Mononuclear cell (primary cell): ENCODE data around the gene OGDH. TPM values are rescaled to one million over a fixed set of nuclear protein-coding genes. Genes with fewer than 3 reads are reported as not detected.

ENCODE experiments used
- H3K27me3 ChIP-seq: 2 replicates; pipeline ENCODE4 v1.6.0; 2011; ENCODE audit warnings: low read length, control low read depth; ENCODE audit not compliant: insufficient read depth
- H3K4me1 ChIP-seq: 2 replicates; pipeline ENCODE4 v1.5.1; 2011; ENCODE audit warnings: mild to moderate bottlenecking, low read length, control low read depth; ENCODE audit not compliant: insufficient read depth
- H3K4me3 ChIP-seq: 2 replicates; pipeline ENCODE4 v1.5.1; 2011; ENCODE audit warnings: mild to moderate bottlenecking, low read length, moderate library complexity
- H3K9me3 ChIP-seq: 2 replicates; pipeline ENCODE4 v1.5.1; 2011; ENCODE audit warnings: low read depth, mild to moderate bottlenecking, control low read depth, low read length
- total RNA-seq: library from RNA; depleted of rRNA; stranded (reverse); fragments of >200 nt; gene quantifications from one replicate; pipeline ENCODE4 v1.2.3, GENCODE V29; 2012

OGDH gene
- total RNA-seq, 1 donor: 17.2 TPM

- Histone ChIP-seq H3K9me3 (peaks cover 7% of the 10 kb centered on the region), H3K27me3 (no peaks in the 10 kb centered on the region), H3K4me1 (peaks cover 14% of the 10 kb centered on the region), H3K4me3 (no peak overlapping the region)
These were observed 47.9 kb downstream of the OGDH start for GRCh38 chr7:44654255-44654796.

- Histone ChIP-seq H3K4me1 (peaks cover 14% of the 10 kb centered on the region), H3K4me3 (no peak overlapping the region), H3K9me3 (peaks cover 13% of the 10 kb centered on the region), H3K27me3 (no peaks in the 10 kb centered on the region)
These were observed 48.9 kb downstream of the OGDH start for GRCh38 chr7:44655341-44655740.

GRCh38 chr7:44658979-44659378 lies 52.6 kb downstream of the OGDH start:
- H3K27me3 ChIP-seq: no peaks in the 10 kb centered on the region
- H3K9me3 ChIP-seq: peaks cover 23% of the 10 kb centered on the region
- H3K4me3 ChIP-seq: no peak overlapping the region
- peaks cover 14% of the 10 kb centered on the region for H3K4me1 ChIP-seq

GRCh38 chr7:44661233-44661632 lies 54.8 kb downstream of the OGDH start:
- H3K9me3 ChIP-seq: peaks cover 23% of the 10 kb centered on the region
- no peak overlapping the region for H3K4me3 ChIP-seq
- H3K4me1 ChIP-seq: peaks cover 4% of the 10 kb centered on the region
- no peaks in the 10 kb centered on the region for H3K27me3 ChIP-seq

GRCh38 chr7:44664780-44665461 lies 58.5 kb downstream of the OGDH start:
- no peak overlapping the region for H3K4me3 ChIP-seq
- no peaks in the 10 kb centered on the region for H3K4me1 ChIP-seq
- H3K27me3 ChIP-seq: no peaks in the 10 kb centered on the region
- H3K9me3 ChIP-seq: peaks cover 14% of the 10 kb centered on the region

GRCh38 chr7:44665531-44666213 lies 59.2 kb downstream of the OGDH start:
- no peaks in the 10 kb centered on the region for H3K27me3 ChIP-seq
- no peaks in the 10 kb centered on the region for H3K4me1 ChIP-seq
- no peak overlapping the region for H3K4me3 ChIP-seq
- peaks cover 6% of the 10 kb centered on the region for H3K9me3 ChIP-seq

GRCh38 chr7:44666566-44666965 lies 60.1 kb downstream of the OGDH start:
- Histone ChIP-seq H3K9me3 (no peaks in the 10 kb centered on the region), H3K4me3 (no peak overlapping the region), H3K27me3 (no peaks in the 10 kb centered on the region), H3K4me1 (no peaks in the 10 kb centered on the region)

- Histone ChIP-seq H3K27me3 (no peaks in the 10 kb centered on the region), H3K9me3 (no peaks in the 10 kb centered on the region), H3K4me3 (no peak overlapping the region), H3K4me1 (no peaks in the 10 kb centered on the region)
These were observed 60.8 kb downstream of the OGDH start for GRCh38 chr7:44667190-44667589.

GRCh38 chr7:44671069-44671468 lies 64.6 kb downstream of the OGDH start:
- Histone ChIP-seq H3K27me3 (no peaks in the 10 kb centered on the region), H3K4me3 (no peak overlapping the region), H3K4me1 (no peaks in the 10 kb centered on the region), H3K9me3 (no peaks in the 10 kb centered on the region)

GRCh38 chr7:44673324-44673723 lies 66.9 kb downstream of the OGDH start:
- no peaks in the 10 kb centered on the region for H3K27me3 ChIP-seq
- H3K9me3 ChIP-seq: no peaks in the 10 kb centered on the region
- no peak overlapping the region for H3K4me3 ChIP-seq
- H3K4me1 ChIP-seq: no peaks in the 10 kb centered on the region

- Histone ChIP-seq H3K4me3 (no peak overlapping the region), H3K4me1 (no peaks in the 10 kb centered on the region), H3K9me3 (no peaks in the 10 kb centered on the region)
These were observed 67.3 kb downstream of the OGDH start for GRCh38 chr7:44673771-44674170.

GRCh38 chr7:44674381-44674780 lies 68.0 kb downstream of the OGDH start:
- H3K27me3 ChIP-seq: no peaks in the 10 kb centered on the region
- H3K4me3 ChIP-seq: no peak overlapping the region
- H3K9me3 ChIP-seq: no peaks in the 10 kb centered on the region
- H3K4me1 ChIP-seq: no peaks in the 10 kb centered on the region

More at GRCh38 chr7:44673771-44674170, 67.3 kb downstream of the OGDH start:
- no peaks in the 10 kb centered on the region for H3K27me3 ChIP-seq

- Histone ChIP-seq H3K4me3 (no peak overlapping the region), H3K27me3 (no peaks in the 10 kb centered on the region), H3K9me3 (no peaks in the 10 kb centered on the region), H3K4me1 (no peaks in the 10 kb centered on the region)
These were observed 70.3 kb downstream of the OGDH start for GRCh38 chr7:44676776-44677175.

GRCh38 chr7:44678101-44678470 lies 71.7 kb downstream of the OGDH start:
- H3K4me3 ChIP-seq: no peak overlapping the region
- H3K9me3 ChIP-seq: no peaks in the 10 kb centered on the region
- H3K27me3 ChIP-seq: no peaks in the 10 kb centered on the region
- H3K4me1 ChIP-seq: no peaks in the 10 kb centered on the region

- H3K4me1 ChIP-seq: no peaks in the 10 kb centered on the region
These were observed 72.2 kb downstream of the OGDH start for GRCh38 chr7:44678471-44679179.

More at GRCh38 chr7:44678471-44679179, 72.2 kb downstream of the OGDH start:
- Histone ChIP-seq H3K4me3 (no peak overlapping the region), H3K27me3 (no peaks in the 10 kb centered on the region), H3K9me3 (no peaks in the 10 kb centered on the region)
